ENCODE results near the gene CERCAM.

Gene CERCAM, protein sequence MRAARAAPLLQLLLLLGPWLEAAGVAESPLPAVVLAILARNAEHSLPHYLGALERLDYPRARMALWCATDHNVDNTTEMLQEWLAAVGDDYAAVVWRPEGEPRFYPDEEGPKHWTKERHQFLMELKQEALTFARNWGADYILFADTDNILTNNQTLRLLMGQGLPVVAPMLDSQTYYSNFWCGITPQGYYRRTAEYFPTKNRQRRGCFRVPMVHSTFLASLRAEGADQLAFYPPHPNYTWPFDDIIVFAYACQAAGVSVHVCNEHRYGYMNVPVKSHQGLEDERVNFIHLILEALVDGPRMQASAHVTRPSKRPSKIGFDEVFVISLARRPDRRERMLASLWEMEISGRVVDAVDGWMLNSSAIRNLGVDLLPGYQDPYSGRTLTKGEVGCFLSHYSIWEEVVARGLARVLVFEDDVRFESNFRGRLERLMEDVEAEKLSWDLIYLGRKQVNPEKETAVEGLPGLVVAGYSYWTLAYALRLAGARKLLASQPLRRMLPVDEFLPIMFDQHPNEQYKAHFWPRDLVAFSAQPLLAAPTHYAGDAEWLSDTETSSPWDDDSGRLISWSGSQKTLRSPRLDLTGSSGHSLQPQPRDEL

DNA sequence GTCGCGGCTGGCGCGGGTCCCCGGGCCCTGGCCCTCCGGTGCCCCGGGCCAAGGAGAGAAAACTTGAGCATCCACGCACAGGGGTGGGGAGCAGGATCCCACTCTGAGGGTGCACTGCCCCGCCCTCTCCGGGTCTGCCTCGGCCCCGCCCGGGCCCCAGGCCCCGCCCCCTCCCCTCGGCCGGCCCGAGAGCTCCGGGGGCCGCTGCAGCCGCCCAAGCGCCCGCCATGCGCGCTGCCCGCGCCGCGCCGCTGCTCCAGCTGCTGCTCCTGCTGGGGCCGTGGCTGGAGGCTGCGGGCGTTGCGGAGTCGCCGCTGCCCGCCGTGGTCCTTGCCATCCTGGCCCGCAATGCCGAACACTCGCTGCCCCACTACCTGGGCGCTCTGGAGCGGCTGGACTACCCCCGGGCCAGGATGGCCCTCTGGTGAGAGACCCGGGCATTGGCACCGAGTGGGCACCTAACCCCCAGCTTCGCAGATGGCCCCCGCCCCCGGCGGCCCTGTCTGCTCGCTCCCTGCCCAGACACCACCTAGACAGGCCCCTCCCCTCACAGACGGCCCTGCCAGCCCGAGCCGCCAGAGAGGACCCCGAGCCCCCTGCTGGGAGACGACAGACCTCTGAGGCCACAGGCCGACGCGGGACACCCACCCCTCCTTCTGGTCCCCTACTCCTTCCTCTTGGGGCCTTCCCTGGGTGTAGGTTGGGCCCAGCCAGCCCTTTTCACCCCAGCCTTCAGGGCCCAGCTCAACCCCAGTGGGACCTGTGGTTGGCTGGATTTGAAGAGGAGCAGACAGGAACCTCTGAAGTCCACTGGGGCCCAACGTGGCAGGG lies at the start of gene CERCAM:
Gene CERCAM (plus strand): TSS at position 207 of the 831 bp plus-strand sequence. CDS start 21 bp downstream, at position 228.
- H3K4me1 ChIP-seq (ENCODE audit: low read length), result no peaks in the 10 kb centered on the region
- H3K4me3 ChIP-seq (ENCODE audit: low read length), result peak within 1 kb of the TSS; percentile 70
- peak within 1 kb of the TSS; percentile 52; the same call in 1 of the 2 replicates for H3K9ac ChIP-seq (ENCODE audit: low read length)
- peak within 1 kb of the TSS; percentile 87 for H2AFZ ChIP-seq (ENCODE audit: low read length)
- H3K27ac ChIP-seq (ENCODE audit: low read length), result no peak within 1 kb of the TSS
- no peaks in the 10 kb centered on the region for H3F3A ChIP-seq (ENCODE audit: insufficient read depth, low read length)
- peaks cover 10% of the 10 kb centered on the region; the same call in 1 of the 2 replicates for H3K27me3 ChIP-seq (replicated peaks; ENCODE audit: insufficient read depth, low read length)
- TF ChIP-seq EZH2 (optimal IDR thresholded peaks at IDR 0.05; ENCODE audit: low read depth, low read length) (no peak), EZH2phosphoT487 (IDR thresholded peaks at IDR 0.05; ENCODE audit: low read length) (no peak)
- TF ChIP-seq, protein P1, sequence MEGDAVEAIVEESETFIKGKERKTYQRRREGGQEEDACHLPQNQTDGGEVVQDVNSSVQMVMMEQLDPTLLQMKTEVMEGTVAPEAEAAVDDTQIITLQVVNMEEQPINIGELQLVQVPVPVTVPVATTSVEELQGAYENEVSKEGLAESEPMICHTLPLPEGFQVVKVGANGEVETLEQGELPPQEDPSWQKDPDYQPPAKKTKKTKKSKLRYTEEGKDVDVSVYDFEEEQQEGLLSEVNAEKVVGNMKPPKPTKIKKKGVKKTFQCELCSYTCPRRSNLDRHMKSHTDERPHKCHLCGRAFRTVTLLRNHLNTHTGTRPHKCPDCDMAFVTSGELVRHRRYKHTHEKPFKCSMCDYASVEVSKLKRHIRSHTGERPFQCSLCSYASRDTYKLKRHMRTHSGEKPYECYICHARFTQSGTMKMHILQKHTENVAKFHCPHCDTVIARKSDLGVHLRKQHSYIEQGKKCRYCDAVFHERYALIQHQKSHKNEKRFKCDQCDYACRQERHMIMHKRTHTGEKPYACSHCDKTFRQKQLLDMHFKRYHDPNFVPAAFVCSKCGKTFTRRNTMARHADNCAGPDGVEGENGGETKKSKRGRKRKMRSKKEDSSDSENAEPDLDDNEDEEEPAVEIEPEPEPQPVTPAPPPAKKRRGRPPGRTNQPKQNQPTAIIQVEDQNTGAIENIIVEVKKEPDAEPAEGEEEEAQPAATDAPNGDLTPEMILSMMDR (IDR thresholded peaks at IDR 0.05; ENCODE audit: low read length), result 0 out of 2 replicates have a peak, but pooled peaks have one; percentile 10
- H3K4me2 ChIP-seq (ENCODE audit: low read depth, low read length), result peak within 1 kb of the TSS; percentile 97
- no peaks in the 10 kb centered on the region for H3K36me3 ChIP-seq (replicated peaks; ENCODE audit: insufficient read depth, low read length)
- no peaks in the 10 kb centered on the region for H3K9me2 ChIP-seq (replicated peaks; ENCODE audit: insufficient read depth, low read length)
- H3K79me2 ChIP-seq (ENCODE audit: low read length), result no peaks in the 10 kb centered on the region
- no peaks in the 10 kb centered on the region for H3K9me3 ChIP-seq (replicated peaks; ENCODE audit: insufficient read depth, low read length)
- DNase-seq, result peak; percentile 51
- no peaks in the 10 kb centered on the region for H4K20me1 ChIP-seq (ENCODE audit: insufficient read depth, low read length)

DNA sequence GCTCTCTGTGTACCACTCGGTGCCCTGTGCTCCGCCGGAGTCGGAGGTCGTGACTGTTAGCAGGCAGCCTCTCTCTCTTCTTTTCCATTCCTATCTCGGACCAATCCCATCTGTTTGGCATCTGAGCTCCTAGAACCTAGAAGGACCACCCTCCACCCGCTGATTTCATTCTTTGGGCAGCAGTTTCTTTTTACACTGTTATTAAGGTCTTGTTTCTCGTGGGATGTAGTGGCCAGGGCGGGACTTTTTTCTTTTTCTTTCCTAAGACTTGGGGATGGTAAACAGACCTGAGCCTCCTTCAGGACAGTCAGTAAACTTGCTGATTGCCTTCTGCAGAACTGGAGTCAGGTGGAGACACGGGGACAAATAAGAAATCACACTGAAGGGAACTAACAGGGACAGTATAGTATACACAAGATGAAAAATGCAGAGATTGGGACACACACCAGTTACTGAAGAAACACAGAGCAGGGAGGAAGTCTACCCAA lies 49.0 kb upstream of the CERCAM start:
- Histone ChIP-seq H3K27ac (ENCODE audit: low read length) (peak overlapping the region; percentile 6; the same call in 1 of the 2 replicates), H3K4me3 (ENCODE audit: low read length) (peak overlapping the region; percentile 93), H3K79me2 (ENCODE audit: low read length) (peaks cover 52% of the 10 kb centered on the region), H4K20me1 (ENCODE audit: insufficient read depth, low read length) (peaks cover 2% of the 10 kb centered on the region; the same call in 1 of the 2 replicates), H3K4me1 (ENCODE audit: low read length) (peaks cover 14% of the 10 kb centered on the region), H3K36me3 (replicated peaks; ENCODE audit: insufficient read depth, low read length) (no peaks in the 10 kb centered on the region), H3K27me3 (replicated peaks; ENCODE audit: insufficient read depth, low read length) (no peaks in the 10 kb centered on the region), H3K9me2 (replicated peaks; ENCODE audit: insufficient read depth, low read length) (no peaks in the 10 kb centered on the region), H2AFZ (ENCODE audit: low read length) (peak overlapping the region; percentile 63), H3K9me3 (replicated peaks; ENCODE audit: insufficient read depth, low read length) (no peaks in the 10 kb centered on the region), H3F3A (ENCODE audit: insufficient read depth, low read length) (0 out of 2 replicates have a peak, but pooled peaks cover 6% of the 10 kb centered on the region), H3K9ac (ENCODE audit: low read length) (peak overlapping the region; percentile 77), H3K4me2 (ENCODE audit: low read depth, low read length) (peak overlapping the region; percentile 93)
- DNase-seq, result no peak
- TF ChIP-seq EZH2phosphoT487 (IDR thresholded peaks at IDR 0.05; ENCODE audit: low read length), result no peak
- TF ChIP-seq EZH2 (optimal IDR thresholded peaks at IDR 0.05; ENCODE audit: low read depth, low read length), result no peak
- TF ChIP-seq, protein P1 (IDR thresholded peaks at IDR 0.05; ENCODE audit: low read length), result no peak

DNA sequence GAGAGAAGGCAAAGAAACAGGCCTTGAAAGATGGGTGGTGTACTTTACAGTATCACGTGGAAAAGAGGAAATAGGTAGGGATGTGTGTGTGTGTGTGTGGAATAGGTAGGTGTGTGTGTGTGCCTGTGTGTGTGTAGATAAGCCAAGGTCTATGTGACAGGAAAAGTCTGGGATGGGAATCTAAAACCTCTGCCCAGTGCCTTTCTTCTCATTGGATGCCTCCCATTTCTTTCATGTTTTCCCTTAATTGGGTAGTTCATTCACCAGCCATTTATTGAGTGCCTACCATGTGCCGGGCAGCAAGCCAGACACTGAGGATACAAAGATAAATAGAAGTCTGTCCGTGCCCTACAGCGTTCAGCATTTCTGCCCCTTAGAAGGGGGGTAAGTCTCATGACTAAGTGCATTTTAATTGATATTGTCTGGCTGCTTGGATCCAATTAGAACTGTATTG lies 48.4 kb upstream of the CERCAM start:
- DNase-seq, result no peak

More for the DNA sequence above, 48.4 kb upstream of the CERCAM start:
- Histone ChIP-seq H3K9me3 (replicated peaks; ENCODE audit: insufficient read depth, low read length) (no peaks in the 10 kb centered on the region), H3K79me2 (ENCODE audit: low read length) (peaks cover 57% of the 10 kb centered on the region), H3K27me3 (replicated peaks; ENCODE audit: insufficient read depth, low read length) (no peaks in the 10 kb centered on the region), H3K9me2 (replicated peaks; ENCODE audit: insufficient read depth, low read length) (no peaks in the 10 kb centered on the region), H4K20me1 (ENCODE audit: insufficient read depth, low read length) (peaks cover 2% of the 10 kb centered on the region; the same call in 1 of the 2 replicates), H2AFZ (ENCODE audit: low read length) (no peak overlapping the region), H3K4me1 (ENCODE audit: low read length) (peaks cover 14% of the 10 kb centered on the region), H3K4me2 (ENCODE audit: low read depth, low read length) (peak overlapping the region; percentile 93), H3K27ac (ENCODE audit: low read length) (no peak overlapping the region), H3K4me3 (ENCODE audit: low read length) (peak overlapping the region; percentile 93), H3F3A (ENCODE audit: insufficient read depth, low read length) (0 out of 2 replicates have a peak, but pooled peaks cover 6% of the 10 kb centered on the region), H3K36me3 (replicated peaks; ENCODE audit: insufficient read depth, low read length) (no peaks in the 10 kb centered on the region), H3K9ac (ENCODE audit: low read length) (peak overlapping the region; percentile 77)
- TF ChIP-seq, protein P1 (IDR thresholded peaks at IDR 0.05; ENCODE audit: low read length), result no peak
- TF ChIP-seq EZH2 (optimal IDR thresholded peaks at IDR 0.05; ENCODE audit: low read depth, low read length) (no peak), EZH2phosphoT487 (IDR thresholded peaks at IDR 0.05; ENCODE audit: low read length) (no peak)

Measured in MM.1S (cell line).